ENCODE data around the gene STT3A. TPM values are rescaled to one million over a fixed set of nuclear protein-coding genes. Genes with fewer than 3 reads are reported as not detected.

STT3A gene
- total RNA-seq, 1 donor from 2014 or later: 226 TPM

DNA sequence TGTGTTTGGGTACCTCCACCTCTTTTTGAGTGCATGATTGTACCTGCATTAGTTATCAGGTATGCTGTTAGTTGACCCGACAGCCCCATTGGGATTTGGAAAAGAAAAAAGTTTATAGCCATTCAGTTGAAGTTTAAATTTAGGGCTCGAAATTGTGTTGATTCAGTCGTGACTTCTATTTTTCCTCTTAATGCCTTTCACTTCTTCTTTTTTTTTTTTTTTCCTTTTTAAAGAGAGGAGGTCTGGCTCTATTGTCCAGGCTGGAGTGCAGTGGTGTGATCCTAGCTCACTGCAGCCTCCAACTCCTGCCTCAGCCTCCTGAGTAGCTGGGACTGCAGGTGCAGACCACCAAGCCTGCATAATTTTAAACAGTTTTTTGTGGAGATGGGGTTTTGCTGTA is 2.3 kb downstream of the STT3A start:
- Mint-ChIP-seq H3K27ac (ENCODE audit: unreplicated experiment) (no peak overlapping the region), H3K36me3 (ENCODE audit: unreplicated experiment) (peaks cover 17% of the 10 kb centered on the region), H3K27me3 (ENCODE audit: unreplicated experiment) (no peaks in the 10 kb centered on the region), H3K4me1 (ENCODE audit: unreplicated experiment) (peaks cover 34% of the 10 kb centered on the region), H3K4me3 (ENCODE audit: unreplicated experiment) (no peak overlapping the region), H3K9me3 (ENCODE audit: unreplicated experiment) (no peaks in the 10 kb centered on the region)
- TF ChIP-seq, protein P1, sequence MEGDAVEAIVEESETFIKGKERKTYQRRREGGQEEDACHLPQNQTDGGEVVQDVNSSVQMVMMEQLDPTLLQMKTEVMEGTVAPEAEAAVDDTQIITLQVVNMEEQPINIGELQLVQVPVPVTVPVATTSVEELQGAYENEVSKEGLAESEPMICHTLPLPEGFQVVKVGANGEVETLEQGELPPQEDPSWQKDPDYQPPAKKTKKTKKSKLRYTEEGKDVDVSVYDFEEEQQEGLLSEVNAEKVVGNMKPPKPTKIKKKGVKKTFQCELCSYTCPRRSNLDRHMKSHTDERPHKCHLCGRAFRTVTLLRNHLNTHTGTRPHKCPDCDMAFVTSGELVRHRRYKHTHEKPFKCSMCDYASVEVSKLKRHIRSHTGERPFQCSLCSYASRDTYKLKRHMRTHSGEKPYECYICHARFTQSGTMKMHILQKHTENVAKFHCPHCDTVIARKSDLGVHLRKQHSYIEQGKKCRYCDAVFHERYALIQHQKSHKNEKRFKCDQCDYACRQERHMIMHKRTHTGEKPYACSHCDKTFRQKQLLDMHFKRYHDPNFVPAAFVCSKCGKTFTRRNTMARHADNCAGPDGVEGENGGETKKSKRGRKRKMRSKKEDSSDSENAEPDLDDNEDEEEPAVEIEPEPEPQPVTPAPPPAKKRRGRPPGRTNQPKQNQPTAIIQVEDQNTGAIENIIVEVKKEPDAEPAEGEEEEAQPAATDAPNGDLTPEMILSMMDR (IDR thresholded peaks at IDR 0.05): no peak
- DNase-seq (ENCODE audit: extremely low spot score, unreplicated experiment): no peak

DNA sequence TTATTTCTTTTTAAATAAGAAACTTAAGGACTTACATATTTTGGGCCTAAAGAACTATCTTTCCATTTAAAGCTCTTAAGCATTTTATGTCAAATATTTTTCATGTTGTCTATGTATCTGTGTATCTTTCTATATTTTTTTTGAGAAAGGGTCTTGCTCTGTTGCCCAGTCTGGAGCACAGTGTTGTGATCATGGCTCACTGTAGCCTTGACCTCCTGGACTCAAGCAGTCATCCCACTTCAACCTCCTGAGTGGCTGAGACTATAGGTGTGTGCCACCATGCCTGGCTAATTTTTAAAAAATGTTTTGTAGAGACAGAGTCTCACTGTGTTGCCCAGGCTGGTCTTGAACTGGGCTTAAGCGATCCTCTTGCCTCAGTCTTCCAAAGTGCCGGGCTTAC is 8.0 kb downstream of the STT3A start:
- no peak overlapping the region for H3K4me3 Mint-ChIP-seq (ENCODE audit: unreplicated experiment)
- H3K27ac Mint-ChIP-seq (ENCODE audit: unreplicated experiment): no peak overlapping the region
- H3K9me3 Mint-ChIP-seq (ENCODE audit: unreplicated experiment): no peaks in the 10 kb centered on the region
- H3K36me3 Mint-ChIP-seq (ENCODE audit: unreplicated experiment): peaks cover 41% of the 10 kb centered on the region
- peaks cover 24% of the 10 kb centered on the region for H3K4me1 Mint-ChIP-seq (ENCODE audit: unreplicated experiment)
- TF ChIP-seq, protein P1 (IDR thresholded peaks at IDR 0.05): no peak
- DNase-seq (ENCODE audit: extremely low spot score, unreplicated experiment): no peak
- no peaks in the 10 kb centered on the region for H3K27me3 Mint-ChIP-seq (ENCODE audit: unreplicated experiment)

DNA sequence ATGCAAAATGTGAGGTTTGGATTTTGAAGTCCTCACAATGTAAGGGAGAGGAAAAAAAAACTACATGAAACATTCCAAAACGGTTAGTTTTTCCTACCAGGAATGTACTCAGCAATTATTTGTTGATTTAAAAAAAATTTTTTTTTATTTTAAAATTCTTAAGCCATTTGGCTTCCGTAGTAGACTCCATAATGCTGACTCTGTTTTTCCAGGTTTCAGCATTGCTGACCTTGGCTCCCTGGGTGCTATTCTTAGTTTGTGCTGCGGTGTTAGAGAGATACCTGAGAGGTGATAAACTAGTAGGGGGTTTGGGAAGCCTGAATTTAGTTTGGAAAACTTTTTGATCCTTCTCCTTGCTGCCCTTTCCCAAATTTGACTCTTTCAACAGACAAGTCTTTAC is 10.6 kb downstream of the STT3A start:
- DNase-seq (ENCODE audit: extremely low spot score, unreplicated experiment): no peak
- TF ChIP-seq, protein P1 (IDR thresholded peaks at IDR 0.05): no peak
- H3K4me3 Mint-ChIP-seq (ENCODE audit: unreplicated experiment): no peak overlapping the region
- H3K27ac Mint-ChIP-seq (ENCODE audit: unreplicated experiment): peak overlapping the region; percentile 85
- peaks cover 45% of the 10 kb centered on the region for H3K36me3 Mint-ChIP-seq (ENCODE audit: unreplicated experiment)
- no peaks in the 10 kb centered on the region for H3K9me3 Mint-ChIP-seq (ENCODE audit: unreplicated experiment)
- no peaks in the 10 kb centered on the region for H3K27me3 Mint-ChIP-seq (ENCODE audit: unreplicated experiment)
- peaks cover 21% of the 10 kb centered on the region for H3K4me1 Mint-ChIP-seq (ENCODE audit: unreplicated experiment)

DNA sequence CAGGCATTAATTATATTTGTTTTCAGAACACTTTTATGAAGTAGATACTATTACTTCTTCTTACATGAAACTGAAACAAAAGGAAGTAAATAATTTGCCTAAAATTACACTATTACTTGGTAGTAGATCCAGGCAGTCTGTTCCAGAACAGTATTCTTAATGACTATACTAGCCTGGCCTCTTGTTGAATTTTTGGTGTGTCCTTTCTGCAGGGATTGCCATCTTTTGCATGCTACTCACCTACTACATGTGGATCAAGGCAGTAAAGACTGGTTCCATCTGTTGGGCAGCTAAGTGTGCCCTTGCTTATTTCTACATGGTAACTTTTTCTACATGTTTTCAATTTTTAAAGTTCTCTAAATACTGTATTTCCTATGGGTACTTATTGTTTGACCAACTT is 12.8 kb downstream of the STT3A start:
- Mint-ChIP-seq H3K9me3 (ENCODE audit: unreplicated experiment) (no peaks in the 10 kb centered on the region), H3K27me3 (ENCODE audit: unreplicated experiment) (no peaks in the 10 kb centered on the region), H3K4me1 (ENCODE audit: unreplicated experiment) (peaks cover 21% of the 10 kb centered on the region), H3K4me3 (ENCODE audit: unreplicated experiment) (no peak overlapping the region), H3K36me3 (ENCODE audit: unreplicated experiment) (peaks cover 59% of the 10 kb centered on the region), H3K27ac (ENCODE audit: unreplicated experiment) (no peak overlapping the region)
- TF ChIP-seq, protein P1 (IDR thresholded peaks at IDR 0.05): no peak
- no peak for DNase-seq (ENCODE audit: extremely low spot score, unreplicated experiment)

DNA sequence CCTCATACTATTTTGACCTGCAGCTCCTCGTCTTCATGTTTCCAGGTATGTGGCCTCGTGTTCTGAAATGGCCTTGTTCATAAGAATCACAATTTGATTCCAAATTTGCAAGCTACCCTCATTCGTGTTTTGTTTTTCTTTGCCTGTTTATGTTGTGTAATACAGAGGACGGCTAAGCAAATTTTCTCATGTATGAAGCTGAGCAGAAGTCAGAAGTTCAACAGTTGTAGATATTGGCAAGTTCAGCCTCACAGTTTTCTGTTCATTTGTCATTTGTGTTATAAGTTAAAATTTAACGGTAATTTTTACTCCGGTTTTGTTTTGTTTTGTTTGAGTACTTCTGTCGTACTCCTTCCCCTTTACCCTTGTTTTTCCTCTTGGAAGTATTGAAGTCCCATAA is 16.9 kb downstream of the STT3A start:
- Mint-ChIP-seq H3K36me3 (ENCODE audit: unreplicated experiment) (peaks cover 66% of the 10 kb centered on the region), H3K9me3 (ENCODE audit: unreplicated experiment) (no peaks in the 10 kb centered on the region), H3K27ac (ENCODE audit: unreplicated experiment) (no peak overlapping the region), H3K27me3 (ENCODE audit: unreplicated experiment) (no peaks in the 10 kb centered on the region), H3K4me1 (ENCODE audit: unreplicated experiment) (no peaks in the 10 kb centered on the region), H3K4me3 (ENCODE audit: unreplicated experiment) (no peak overlapping the region)
- no peak for DNase-seq (ENCODE audit: extremely low spot score, unreplicated experiment)
- TF ChIP-seq, protein P1 (IDR thresholded peaks at IDR 0.05): no peak

Data from osteocyte (in vitro differentiated cells).